Stimulated activated CD8-positive, alpha-beta memory T cell treated with anti-CD3 and anti-CD28 coated beads, Interleukin-7, amount 100 ng/mL, for 24 hours (primary cell): Measurements from ENCODE around the gene KDM2B.

Experiments
- DNase-seq: peaks from one replicate; pipeline ENCODE4 v3.0.0-alpha.2; 2020; ENCODE audit warnings: low read depth

KDM2B gene

DNA sequence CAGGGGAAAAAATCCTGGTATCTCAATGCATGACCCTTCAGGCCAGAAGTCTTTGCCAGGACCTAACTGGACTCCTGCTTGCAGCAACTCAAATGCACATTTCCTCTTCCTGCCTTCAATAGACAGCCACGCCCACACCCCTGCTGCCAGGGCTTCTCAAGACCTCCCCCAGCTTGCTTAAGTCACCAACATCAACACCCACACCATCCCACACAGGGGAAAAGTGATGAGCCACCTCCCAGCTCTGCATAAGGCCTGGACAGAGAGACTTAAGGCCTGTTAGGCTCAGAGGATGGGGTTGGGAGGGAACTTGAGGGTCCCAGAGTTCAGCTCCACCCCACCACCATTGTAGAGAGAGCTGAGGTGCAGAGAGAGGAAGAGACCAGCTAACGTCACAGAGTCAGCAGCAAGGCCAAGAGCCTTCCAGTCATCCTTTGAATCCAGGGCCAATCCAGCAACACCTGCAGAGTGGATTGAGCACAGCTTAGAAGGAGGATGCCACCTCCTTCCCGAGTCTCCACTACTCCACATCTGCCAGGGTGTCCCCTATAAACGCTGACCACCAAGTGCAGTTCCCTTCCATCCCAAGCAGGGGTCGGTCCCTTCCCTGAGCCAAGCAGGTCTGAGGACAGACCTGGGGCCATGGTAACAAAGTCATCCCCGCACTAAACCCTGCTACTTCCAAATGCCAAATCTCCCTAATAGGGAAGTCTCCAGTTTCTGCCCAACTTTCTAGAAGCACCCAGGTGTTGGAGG is 50.0 kb downstream of the KDM2B start:
- peak; percentile 44 for DNase-seq

DNA sequence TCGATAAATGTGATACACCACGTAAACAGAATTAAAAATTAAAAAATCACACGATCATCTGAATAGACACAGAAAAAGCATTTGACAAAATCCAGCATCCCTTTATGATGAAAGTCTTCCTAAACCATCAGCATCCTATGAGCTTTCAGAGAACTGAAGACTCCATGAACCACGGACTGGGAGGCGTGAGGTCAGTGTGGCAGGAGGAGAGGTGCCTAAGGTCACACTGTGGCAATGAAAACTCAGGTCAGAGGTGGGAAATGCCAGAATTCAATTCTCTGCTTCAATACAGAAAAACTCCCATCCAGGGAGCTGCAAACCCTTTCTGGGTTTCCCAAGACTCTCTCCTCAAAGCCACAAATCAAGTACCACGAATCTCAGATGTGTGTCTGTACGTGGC is 51.6 kb downstream of the KDM2B start:
- no peak for DNase-seq

DNA sequence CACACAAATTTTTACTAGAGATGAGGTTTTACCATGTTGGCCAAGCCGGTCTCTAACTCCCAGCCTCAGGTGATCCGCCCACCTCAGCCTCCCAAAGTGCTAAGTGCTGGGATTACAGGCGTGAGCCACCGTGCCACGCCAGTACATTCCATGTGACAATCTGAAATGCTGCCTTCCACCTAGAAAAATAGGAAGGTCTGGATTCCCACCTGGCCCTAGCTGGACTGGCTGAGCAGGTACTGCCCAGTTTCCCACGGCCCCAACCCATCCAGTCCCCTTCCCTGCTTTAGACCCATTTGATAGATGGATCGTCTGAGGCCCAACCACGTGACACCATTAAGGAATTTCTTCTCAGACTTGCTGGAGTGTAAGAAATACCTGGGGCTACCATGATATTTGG is 55.4 kb downstream of the KDM2B start:
- no peak for DNase-seq

DNA sequence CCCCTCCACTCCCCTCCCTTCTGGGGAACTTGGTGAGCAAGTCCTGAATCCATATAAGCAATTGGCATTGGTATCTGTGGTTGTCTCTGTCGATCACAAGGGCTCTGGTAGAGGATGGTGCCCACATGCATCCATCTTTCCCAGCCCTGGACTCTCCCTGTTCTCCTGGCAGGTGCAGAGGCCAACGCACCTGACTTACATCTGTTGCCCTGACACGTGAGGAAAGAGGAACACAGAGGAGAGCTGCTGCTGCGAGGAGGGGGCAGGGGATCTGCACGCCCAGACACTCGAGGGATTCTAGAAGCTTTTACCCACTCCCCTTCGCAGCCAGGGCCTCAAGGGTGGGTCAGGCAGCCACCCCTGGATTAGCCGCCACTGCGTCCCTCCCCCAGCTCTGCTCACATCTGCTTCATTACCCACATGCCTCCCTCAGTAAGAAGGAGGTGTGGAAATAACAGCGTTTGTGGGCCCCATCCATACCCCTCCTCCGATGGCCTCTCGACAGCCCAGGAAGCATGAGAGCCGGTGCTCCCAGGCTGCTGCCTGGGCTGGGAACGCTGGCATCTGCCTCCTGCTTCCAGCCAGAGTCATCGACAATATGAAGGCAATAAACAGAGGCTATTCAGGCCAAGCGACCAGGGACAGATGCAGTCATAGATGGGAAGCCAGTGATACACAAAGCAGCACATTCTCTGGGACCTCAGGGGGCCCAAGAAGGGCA is 56.5 kb downstream of the KDM2B start:
- no peak for DNase-seq

DNA sequence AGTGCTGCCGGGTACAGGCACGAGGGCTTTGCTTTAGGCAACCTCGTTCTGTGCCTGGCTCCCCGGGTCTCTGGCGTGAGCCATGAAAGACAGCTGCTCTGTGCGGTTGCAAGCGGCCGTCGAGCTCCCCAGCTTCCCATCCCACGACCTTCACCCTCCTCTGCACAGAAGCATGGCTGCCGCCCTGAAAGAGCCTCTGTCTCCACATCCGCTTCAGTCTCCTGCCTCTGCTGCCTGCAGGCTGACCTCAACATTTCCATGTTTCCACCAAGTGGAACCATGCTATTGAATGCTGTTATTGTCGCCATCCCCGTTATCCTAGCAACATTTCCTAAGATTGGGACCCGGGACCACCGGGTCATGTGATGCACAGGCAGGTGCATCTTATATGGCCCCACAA is 57.1 kb downstream of the KDM2B start:
- DNase-seq: no peak

DNA sequence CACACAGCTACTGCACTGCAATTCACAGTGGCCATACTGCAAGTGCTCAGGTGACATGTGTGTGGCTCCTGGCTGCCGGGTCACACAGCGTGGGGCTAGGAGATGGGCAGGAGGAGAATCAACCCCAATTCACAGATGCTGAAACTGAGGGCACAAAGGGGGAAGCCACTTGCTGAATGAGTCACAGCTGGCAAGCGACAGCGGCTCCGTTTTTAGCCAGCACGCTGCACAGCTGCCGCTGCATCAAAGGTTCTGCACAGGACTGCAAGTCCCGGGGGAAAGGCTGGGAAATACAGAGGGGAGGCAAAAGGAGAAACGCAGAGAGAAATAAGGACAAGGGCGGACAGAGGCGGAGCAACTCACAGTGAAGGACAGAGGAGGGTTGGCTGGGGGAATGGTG is 57.9 kb downstream of the KDM2B start:
- DNase-seq: no peak

DNA sequence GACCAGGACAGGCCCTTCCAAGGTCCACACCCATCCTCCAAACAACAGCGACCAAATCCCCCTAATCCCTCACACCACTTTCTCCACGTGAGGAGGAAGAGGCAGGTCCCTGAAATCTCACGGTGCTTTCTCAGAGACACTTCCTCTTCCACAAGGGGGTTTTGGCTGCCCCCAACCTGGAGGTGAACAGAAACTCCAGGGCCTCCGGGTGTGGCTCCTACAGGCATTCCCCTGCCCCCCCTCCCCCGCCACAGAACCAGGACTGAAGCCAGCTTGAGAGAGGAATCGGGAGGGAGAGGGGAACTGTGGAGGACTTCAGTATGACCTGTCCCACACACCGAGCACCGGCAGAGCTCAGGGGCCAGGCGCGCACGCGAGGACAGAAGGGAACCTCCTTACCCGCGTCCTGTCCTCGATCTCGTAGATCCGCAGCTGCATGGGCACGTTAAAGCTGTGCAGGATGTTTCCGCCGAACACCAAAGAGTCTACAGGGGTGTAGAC is 60.2 kb downstream of the KDM2B start:
- no peak for DNase-seq

DNA sequence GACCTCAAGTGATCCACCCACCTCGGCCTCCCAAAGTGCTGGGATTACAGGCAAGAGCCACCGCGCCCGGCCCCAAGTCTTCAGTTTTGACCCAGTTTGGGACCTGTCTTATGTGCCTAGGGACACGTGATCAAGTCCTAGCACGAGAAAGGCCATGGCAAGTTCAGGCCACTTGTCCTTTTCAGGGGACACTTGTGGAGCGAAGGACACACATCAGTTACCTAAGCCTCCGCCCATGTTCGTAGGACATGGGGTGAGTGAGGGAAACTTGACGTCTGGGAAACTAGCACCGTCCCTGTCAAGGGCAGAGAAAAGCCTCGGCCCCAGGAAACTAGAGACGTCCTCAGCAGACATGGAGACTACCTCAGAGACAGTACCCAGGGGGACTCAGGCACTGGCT is 60.7 kb downstream of the KDM2B start:
- no peak for DNase-seq

DNA sequence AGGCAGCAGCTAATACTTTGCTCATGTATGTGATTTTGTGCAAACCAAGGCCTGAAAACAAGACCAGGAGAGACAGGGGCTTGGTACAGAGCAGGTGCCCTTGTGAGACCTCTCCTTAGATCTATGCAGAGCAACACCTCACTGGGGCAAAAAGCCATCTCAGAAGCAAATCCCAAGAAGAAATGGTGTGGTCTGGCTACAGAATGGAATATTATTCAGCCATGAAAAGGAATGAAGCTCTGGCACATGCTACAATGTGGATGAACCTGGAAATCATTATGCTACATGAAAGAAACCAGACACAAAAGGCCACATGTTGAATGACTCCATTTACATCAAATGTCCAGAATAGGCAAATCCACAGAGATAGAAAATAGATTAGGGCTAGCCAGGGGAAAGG is 61.6 kb downstream of the KDM2B start:
- no peak for DNase-seq

DNA sequence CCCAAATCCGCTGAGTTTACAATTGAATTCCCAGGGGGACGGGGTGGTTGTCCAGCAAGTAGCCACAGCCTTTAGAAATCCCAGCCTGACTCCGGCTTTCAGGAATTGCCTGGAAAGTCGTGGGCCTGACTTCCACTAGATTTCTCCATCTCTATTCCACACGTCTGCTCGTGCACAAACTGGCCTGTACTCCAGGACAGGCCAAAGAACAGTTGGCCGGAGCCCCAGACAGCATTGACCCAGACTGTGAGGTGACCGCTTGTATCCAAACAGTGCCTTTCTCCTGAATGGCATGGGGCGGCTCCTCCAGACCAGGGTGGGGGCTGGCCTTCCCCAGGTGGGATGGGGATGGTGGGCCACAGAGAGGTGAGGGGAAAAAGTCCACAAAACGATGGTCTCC is 62.2 kb downstream of the KDM2B start:
- DNase-seq: no peak

DNA sequence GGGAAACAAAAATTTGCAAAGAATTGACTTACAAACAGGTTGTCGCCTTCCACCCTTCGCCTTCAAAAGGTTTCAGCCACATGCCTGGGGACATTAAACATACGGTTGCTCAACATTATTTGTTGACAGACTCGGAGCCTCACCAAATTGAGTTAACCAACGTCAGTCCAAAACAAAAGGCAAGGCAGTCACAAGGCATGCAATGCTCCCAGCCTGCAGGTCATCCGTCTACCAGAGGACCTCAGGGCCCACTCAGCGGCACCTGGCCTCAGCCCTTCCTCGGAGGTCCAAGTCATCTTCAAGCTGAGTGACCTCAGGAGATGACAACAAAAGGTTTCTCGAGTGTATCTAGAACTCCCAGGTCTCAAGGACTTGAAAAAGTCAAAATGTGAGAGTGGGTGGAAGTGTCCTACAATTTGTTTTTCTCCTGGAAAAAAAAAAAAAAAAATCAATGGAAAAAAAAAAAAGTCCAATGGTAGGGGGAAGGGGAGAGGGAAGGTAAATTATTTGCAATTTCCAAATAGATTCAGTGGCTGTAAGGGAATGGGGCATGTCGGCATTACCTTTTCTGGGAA is 64.3 kb downstream of the KDM2B start:
- DNase-seq: no peak

DNA sequence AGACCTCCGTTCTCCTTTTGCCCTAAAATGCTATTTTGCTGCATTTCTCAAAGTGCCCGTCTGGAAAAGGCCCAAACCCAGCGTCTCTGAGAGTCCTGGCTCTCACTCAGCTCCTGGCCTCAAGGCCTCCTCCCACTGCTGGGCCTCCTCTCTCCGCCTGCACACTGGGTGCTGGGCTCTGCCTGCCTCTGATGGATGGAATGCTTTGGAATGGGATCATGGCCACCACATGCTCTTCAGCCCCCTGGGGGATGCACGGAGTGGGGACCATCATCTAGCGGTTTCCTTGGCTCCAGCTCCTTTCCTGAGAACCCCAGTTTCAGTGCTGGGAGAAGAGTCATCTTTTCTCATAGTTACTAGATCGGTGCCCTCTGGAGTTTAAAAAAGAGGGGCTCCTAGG is 65.2 kb downstream of the KDM2B start:
- DNase-seq: no peak

DNA sequence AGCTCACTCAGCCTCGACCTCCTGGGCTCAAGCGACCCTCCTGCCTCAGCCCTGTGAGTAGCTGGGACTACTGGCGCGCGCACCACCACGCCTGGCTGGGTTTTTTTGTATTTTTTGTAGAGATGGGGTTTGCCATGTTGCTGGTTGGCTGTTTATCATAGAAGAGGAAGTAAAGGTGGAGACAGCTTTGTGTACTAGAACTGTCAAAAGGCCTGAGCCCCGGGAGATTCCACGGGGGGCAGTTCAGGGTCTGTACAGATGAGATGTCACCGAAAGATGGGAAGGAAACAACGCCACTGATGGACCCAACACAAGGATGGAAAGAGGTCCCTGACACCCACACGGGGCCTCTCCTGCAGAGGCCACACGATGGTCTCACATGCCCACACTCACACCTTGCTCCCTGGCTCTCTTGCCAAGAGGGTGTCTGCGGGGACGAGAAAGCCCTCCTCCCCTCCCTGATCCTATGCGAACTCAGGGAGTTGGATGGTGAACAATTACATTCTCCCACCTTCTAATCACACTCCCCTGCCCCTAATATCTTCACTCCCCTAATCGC is 66.6 kb downstream of the KDM2B start:
- DNase-seq: no peak

DNA sequence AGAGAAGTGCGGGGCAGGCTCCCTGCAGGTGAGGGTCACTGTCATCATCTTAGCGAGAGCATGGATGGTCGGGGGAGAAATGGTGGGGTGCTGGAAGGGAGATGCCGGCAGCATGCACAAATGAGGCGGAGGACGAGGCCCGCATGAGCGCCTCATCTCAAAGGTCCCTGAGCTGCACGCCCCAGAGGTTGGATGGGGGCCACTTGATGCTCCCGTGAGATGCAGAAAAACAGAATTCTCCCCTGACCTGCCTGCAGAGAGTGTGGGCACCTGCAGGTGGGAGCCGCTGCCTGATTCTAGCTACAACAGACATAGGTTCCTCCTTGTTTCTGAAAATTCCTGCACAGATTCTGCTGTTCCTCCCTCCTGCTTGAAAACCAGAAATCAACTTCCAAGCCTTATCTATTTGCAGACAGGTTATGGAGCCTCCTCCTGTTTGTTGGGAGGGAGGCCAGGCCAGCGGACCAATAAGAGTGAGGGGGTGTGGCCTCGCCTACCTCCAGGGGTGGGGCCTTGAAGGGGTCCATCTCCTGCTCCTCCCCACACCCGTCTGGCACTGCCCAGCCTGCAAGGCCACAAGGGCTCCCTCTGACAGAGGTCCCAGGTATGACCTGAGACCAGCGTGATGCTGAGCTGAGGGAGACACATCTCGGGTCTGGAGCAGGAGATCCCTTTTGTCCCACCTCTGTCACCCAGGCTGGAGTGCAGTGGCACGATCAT is 67.2 kb downstream of the KDM2B start:
- no peak for DNase-seq

DNA sequence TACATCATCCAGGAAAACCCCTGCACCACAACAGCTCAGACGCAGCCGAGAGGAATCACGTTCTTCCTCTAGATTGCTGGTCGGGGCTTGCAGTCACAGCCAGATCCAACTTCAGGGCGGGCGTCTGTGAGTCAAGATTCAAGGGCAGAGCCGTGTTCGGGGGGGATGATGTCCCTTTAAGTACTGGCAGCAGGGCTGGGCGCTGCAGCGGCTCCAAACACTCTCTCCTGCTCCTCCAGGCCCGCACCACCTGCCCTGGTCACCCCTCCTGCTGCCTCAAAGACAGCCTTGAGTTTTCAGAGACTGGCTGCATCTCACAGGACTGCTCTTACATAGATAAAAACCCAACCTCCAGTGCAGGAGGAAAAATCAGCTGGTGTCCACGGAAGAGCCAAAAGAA is 68.3 kb downstream of the KDM2B start:
- no peak for DNase-seq

DNA sequence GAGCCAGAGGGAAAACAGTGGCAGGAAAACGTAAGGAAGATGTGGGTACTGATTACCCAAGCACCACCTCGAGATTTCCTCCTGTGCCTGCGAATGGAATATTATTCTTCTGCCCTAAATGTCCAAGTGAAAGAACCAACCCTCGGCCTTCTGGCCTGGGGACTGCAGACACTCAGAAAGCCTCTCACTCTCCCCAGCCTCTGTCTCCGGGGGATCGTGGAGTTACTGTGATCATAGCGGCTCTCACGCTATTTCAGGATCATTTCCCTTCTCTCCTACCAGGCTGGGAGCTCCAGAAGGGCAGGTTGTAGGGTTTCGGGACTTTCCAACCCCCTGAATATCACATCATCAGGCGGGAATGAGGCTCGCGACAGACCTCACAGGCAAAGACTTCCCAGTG is 68.9 kb downstream of the KDM2B start:
- DNase-seq: no peak

DNA sequence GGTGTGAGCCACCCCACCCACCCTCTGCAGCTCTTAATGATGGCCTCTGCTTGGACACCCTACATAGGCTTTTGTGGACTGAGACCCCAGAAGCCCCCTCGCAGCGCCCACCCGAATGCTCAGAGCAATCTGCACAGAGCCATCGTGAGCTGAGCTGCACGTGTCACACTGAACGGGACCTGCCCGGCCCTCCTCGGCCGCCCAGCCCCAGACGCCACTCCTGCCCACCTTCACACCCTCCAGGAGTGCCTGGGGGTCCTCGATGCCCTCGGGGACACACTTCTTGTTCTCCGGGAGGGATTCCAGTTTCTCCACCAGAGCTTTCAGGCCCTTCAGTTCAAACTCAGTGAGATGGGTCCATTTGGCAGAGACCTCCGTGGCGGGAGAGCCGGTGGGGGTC is 71.5 kb downstream of the KDM2B start:
- no peak for DNase-seq

DNA sequence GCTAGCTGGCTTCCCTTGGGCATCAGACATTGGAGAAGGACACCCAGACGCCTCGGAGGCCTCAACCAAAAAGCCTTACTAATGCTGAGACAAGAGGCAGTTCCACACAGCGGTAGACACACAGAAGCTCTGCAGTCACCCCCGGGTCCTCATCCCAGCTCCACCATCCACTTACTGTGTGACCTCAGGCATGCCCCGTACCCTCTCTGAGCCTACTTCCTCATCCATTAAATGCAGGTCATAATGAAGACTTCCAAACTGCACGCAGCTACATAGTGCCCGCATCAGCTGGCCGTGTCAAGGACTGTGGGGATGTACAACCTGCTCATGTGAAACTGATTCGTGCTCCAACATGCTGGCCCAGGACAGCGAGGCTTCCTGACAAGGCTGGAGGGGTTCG is 72.3 kb downstream of the KDM2B start:
- no peak for DNase-seq

DNA sequence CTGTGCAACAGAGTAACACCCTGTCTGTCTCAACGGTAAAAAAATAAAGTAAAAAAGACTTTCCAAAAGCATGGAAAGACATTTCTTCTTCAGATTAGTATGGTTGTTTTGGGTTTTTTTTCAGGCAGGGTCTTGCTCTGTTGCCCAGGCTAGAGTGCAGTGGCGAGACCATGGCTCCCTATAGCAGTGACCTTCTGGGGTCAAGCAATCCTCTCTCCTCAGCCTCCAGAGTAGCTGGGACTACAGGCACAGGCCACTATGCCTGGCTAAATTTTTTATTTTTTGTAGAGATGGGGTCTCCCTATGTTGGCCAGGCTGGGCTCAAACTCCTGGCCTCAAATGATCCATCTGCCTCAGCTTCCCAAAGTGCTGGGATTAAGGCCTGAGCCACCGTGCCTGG is 72.8 kb downstream of the KDM2B start:
- DNase-seq: no peak

DNA sequence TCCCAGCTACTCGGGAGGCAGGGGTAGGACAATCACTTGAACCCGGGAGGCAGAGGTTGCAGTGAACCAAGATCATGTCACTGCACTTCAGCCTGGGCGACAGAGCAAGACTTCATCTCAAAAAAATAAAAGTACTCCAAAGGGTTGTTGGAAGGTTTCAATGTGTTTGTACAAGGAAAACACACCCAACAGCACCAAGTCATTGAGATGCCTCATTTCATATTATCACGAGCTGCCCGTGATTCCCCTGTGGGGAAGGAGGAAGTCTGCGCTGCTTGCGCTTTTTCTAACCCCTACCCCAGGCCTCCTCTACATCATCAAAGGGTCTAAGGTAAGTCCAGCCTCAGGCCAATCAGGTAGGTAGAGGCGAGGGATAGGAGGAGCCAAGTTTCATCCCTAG is 73.6 kb downstream of the KDM2B start:
- no peak for DNase-seq

DNA sequence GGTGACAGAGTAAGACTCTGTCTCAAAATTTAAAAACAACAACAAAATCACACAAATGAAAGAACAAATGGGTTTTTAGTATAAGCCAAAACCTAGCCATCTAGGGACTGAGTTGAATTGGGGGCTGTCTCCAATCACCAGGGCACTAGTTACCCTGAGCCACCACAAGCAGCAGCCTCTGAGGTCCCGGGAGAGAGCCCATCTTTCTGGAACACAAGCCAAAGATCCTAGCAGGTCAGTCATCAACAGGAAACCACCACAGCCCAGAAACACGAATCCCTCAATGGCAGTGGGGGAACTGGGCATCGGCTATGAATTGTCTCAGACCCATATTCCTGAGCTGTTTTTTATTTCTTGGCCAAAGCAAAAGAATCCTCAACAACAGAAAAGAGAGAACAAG is 75.3 kb downstream of the KDM2B start:
- no peak for DNase-seq

DNA sequence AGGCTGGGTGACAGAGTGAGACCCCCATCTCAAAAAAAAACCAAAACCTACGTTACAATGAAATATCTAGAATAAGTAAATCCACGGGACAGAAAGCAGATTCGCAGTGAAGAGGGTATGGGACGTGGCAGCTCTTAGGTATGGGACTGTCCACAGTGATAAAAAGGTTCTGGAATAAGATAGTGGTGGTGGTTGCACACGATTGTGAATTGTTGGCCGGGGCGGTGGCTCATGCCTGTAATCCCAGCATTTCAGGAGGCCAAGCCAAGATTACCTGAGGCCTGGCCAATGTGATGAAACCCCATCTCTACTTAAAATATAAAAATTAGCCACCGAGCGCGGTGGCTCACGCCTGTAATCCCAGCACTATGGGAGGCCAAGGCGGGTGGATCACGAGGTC is 76.3 kb downstream of the KDM2B start:
- DNase-seq: no peak
